ENCODE data around the gene ROR2.

GRCh38 chr9:91555132-91555531 lies 394.9 kb downstream of the ROR2 start:
- TF ChIP-seq CTCF (IDR thresholded peaks at IDR 0.05) (no peak), POLR2A (IDR thresholded peaks at IDR 0.05) (no peak)

Data from Peyer's patch (tissue), 4 donors.